Upper lobe of left lung (tissue), 6 donors: Measurements from ENCODE around the gene TK2. TPM values are rescaled to one million over a fixed set of nuclear protein-coding genes. Genes with fewer than 3 reads are reported as not detected.

Experiments
- ATAC-seq, 2 donors: fragments of 200-7000 bp; cut with Tn5 transposase; one replicate each; pipeline ENCODE4 v1.9.1; 2022; ENCODE audit warnings: mild to moderate bottlenecking in 2 of 2, moderate library complexity in 2 of 2; ENCODE audit not compliant: low FRiP score in 2 of 2
- DNase-seq, 2 donors: peaks; one replicate each; pipeline ENCODE4 v3.0.0-alpha.2; 2019 to 2020
- H3K27ac ChIP-seq, 4 donors: fragments of 200-600 bp; sonication (generic); one replicate each; pipeline ENCODE4 v1.5.1; 2016 to 2019
- H3K27me3 ChIP-seq, 4 donors: fragments of 200-600 bp; sonication (generic); one replicate each; pipeline ENCODE4 v1.5.1; 2017 to 2019
- H3K36me3 ChIP-seq, 4 donors: fragments of 200-600 bp; sonication (generic); one replicate each; pipeline ENCODE4 v1.5.1; 2016 to 2019
- H3K4me1 ChIP-seq, 4 donors: fragments of 200-600 bp; sonication (generic); one replicate each; pipeline ENCODE4 v1.5.1; 2018 to 2019
- H3K4me3 ChIP-seq, 4 donors: fragments of 200-600 bp; sonication (generic); one replicate each; pipeline ENCODE4 v1.5.1; 2017 to 2019; ENCODE audit warnings: mild to moderate bottlenecking in 2 of 4, moderate library complexity in 1 of 4
- H3K9me3 ChIP-seq, 4 donors: fragments of 200-600 bp; sonication (generic); one replicate each; pipeline ENCODE4 v1.5.1; 2018 to 2019
- CTCF ChIP-seq, 6 experiments: fragments of 450-650 bp in 4 of 6; fragments of 200-600 bp in 2 of 6; sonication (generic) in 2 of 6; IDR thresholded peaks; one replicate each; pipeline ENCODE4 v1.5.1; 2016 to 2019; ENCODE audit warnings: antibody characterized with exemption in 6 of 6
- EP300 ChIP-seq, 4 donors: sonication (generic); formaldehyde crosslinking; IDR thresholded peaks; one replicate each; pipeline ENCODE4 v1.5.1; 2017; ENCODE audit warnings: antibody characterized with exemption in 4 of 4, control low read depth in 2 of 4
- POLR2A ChIP-seq, 4 donors: fragments of 450-650 bp; IDR thresholded peaks; one replicate each; pipeline ENCODE4 v1.5.1; 2016 to 2017; ENCODE audit warnings: antibody characterized with exemption in 4 of 4, mild to moderate bottlenecking in 2 of 4
- POLR2AphosphoS5 ChIP-seq, 2 donors: sonication (generic); formaldehyde crosslinking; IDR thresholded peaks; one replicate each; pipeline ENCODE4 v1.5.1; 2017; ENCODE audit warnings: antibody characterized with exemption in 2 of 2
- WGBS, 2 donors: methylation state at CpG; one replicate each; pipeline ENCODE4 v1.1.5; 2017 to 2018; 5-methylcytosine and 5-hydroxymethylcytosine counted together
- total RNA-seq, 6 donors: library from RNA; depleted of rRNA in 4 of 6; stranded (reverse); fragments of >200 nt in 4 of 6; gene quantifications; one replicate each; pipeline versions ENCODE4 v1.1.0 to v1.2.1, GENCODE V29; 2016 to 2021
- donor health status: DM: no; HTN: no; CAD: no; lungs with moderate emphysema.
- donor health status: DM: no; HTN: yes; CAD: no; lungs with severe emphysema.

TK2 gene
- total RNA-seq, 6 donors from 2014 or later = 28.2 to 54.0 (median 36.6) TPM

DNA sequence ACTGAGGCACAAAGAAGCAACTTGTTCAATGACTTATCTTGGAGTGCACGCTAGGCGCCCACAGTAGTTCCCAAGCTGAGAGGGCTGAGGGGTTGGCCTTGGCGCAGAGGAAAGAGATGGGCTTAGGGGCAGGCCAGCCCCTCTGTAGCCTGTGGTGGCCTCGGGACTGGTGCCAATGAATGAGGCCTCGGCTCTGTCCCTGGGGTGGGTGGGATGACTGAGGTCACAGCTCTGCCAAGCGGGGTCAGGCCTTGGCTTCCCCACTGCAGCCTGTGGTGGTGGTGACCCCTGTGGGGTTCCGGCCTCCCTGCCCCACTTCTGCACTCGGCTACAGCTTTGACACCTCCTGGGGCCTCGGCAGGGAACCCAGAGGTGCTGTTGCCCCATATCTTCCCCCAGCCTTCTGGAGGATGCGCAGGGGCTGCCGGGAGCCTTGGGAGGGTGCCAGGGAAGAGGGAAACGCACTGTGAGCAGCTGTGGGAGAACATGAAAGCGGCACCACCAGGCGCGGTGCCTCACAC, 76.8 kb downstream of the TK2 start:
- Histone ChIP-seq H3K4me3 (no peak overlapping the region), H3K4me1 (peaks cover 0 to 11% (median 6%) of the 10 kb centered on the region in 4 donors), H3K9me3 (no peaks in the 10 kb centered on the region), H3K36me3 (no peaks in the 10 kb centered on the region), H3K27ac (no peak overlapping the region), H3K27me3 (no peaks in the 10 kb centered on the region)
- TF ChIP-seq POLR2A (IDR thresholded peaks at IDR 0.05) (no peak), EP300 (IDR thresholded peaks at IDR 0.05) (no peak), CTCF (IDR thresholded peaks at IDR 0.05) (no peak), POLR2AphosphoS5 (IDR thresholded peaks at IDR 0.05) (no peak)
- no peak for ATAC-seq
- DNase-seq = peak in 1 of 2 donors; percentile 47
- WGBS, 2 donors = 86 to 88% methylated on average over 9 to 14 of the region's 15 CpGs

DNA sequence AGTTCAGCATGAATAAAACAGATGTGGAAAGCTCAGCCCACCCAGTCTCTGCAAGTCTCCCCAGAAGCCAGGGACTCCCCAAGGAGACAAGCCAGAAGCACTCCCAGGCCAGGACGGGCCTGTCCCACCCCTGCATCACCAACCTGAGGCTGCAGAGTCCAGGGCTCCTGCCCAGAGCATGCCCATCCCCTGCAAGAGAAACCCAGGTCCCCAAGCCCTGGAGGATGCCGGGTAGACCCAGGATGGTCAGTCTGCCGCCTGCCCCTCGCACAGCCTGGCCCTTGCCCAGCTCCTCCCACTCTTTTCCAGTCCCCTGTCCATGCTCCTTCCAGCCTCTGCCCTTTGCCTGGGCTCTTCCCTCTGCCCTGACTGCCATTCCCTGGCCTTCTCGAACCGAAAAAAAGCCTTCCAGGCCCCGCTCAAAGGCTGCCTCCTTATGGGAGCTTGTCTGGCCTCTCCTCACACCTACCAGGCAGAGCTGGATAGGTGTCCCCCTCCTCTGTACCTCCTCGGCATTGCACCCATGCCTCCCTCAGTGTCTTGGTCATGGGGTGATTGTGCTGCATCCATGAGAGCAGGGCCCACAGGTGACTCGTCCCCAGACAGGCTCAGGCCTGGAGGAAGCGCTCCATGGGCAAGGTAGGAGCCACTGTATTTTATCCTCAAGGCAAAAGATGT, 78.1 kb downstream of the TK2 start:
- peak in 1 of 2 donors; percentile 5 for ATAC-seq
- no peak for TF ChIP-seq CTCF (IDR thresholded peaks at IDR 0.05)
- TF ChIP-seq POLR2A (IDR thresholded peaks at IDR 0.05) = no peak
- H3K36me3 ChIP-seq = no peaks in the 10 kb centered on the region
- no peak overlapping the region for H3K27ac ChIP-seq
- no peaks in the 10 kb centered on the region for H3K27me3 ChIP-seq
- DNase-seq = no peak
- WGBS, 2 donors = 91 to 95% methylated on average over 7 to 10 of the region's 10 CpGs
- H3K9me3 ChIP-seq = no peaks in the 10 kb centered on the region
- H3K4me1 ChIP-seq = peaks cover 0 to 8% (median 6%) of the 10 kb centered on the region in 4 donors
- H3K4me3 ChIP-seq = no peak overlapping the region

DNA sequence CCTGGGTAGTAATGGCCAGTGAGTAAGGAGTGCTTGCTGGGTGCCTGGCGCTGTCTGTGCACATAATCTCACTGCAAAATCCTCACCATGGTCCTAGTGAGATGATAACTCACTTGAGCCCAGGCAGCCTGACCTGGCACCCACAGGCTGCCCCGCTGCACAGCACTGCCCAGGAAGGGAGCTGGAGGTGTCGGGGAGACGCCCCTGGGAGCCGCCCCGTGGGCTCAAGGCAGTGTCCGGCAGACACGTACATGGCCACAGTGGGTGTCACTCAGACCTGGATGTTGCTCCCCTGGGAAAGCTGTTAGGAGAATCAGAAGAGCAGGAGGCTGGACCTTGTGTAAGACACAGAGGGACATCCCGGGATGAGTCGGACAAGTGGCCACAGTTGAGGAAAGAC, 78.7 kb downstream of the TK2 start:
- DNase-seq = peak in 1 of 2 donors; percentile 56
- Histone ChIP-seq H3K9me3 (no peaks in the 10 kb centered on the region), H3K36me3 (no peaks in the 10 kb centered on the region), H3K4me1 (peaks cover 0 to 8% (median 6%) of the 10 kb centered on the region in 4 donors), H3K27ac (no peak overlapping the region), H3K4me3 (no peak overlapping the region), H3K27me3 (no peaks in the 10 kb centered on the region)
- TF ChIP-seq EP300 (IDR thresholded peaks at IDR 0.05) (no peak), POLR2AphosphoS5 (IDR thresholded peaks at IDR 0.05) (no peak), CTCF (IDR thresholded peaks at IDR 0.05) (no peak), POLR2A (IDR thresholded peaks at IDR 0.05) (no peak)
- ATAC-seq = peak in 1 of 2 donors; percentile 8
- 96% methylated on average over 6 to 10 of the region's 10 CpGs for WGBS, 2 donors

- DNase-seq (no peak), ATAC-seq (no peak)
- Histone ChIP-seq H3K27me3 (no peaks in the 10 kb centered on the region), H3K4me1 (peaks cover 0 to 8% (median 6%) of the 10 kb centered on the region in 4 donors), H3K27ac (no peak overlapping the region), H3K9me3 (no peaks in the 10 kb centered on the region), H3K36me3 (no peaks in the 10 kb centered on the region), H3K4me3 (no peak overlapping the region)
- TF ChIP-seq POLR2A (IDR thresholded peaks at IDR 0.05) (no peak), EP300 (IDR thresholded peaks at IDR 0.05) (no peak), POLR2AphosphoS5 (IDR thresholded peaks at IDR 0.05) (no peak), CTCF (IDR thresholded peaks at IDR 0.05) (no peak)
- 54 to 57% methylated on average over 2 of the region's 2 CpGs for WGBS, 2 donors
These were observed 79.4 kb downstream of the TK2 start for GRCh38 chr16:66470556-66470955.
